C1 segment of cervical spinal cord (tissue), 14 donors: ENCODE data around the gene ABR.

Source experiments
- DNase-seq, 14 donors: peaks; one replicate each; lab custom pipeline; 2025; lab: John Stamatoyannopoulos, UW

ABR gene

DNA sequence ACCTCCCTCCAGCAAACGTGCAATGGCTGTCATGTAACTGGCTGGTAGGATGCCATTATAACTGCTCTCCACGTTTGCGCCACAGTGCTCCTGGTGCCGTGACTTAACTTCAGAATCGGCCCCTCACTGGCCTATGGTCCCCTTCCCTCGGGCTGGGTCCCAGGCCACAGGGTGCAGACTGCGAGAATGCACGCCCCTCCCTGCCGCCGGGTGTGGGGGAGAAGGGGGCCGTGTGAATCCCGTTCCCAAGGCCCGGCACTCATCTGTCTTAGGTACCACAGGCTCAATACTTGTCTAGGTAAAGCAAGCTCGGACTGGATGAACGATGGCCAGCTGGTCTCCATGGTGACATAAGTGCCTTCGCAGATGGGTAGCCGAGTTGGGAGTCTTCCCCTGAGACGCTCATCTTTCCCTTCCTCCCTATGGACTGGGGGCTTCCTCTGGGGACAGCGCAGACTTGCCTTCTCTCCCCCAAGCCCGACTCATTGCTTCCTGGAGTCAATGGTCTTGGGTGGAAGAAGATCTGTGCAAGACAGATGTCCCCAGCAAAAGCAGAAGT is 145.1 kb downstream of the ABR start:
- no peak for DNase-seq

DNA sequence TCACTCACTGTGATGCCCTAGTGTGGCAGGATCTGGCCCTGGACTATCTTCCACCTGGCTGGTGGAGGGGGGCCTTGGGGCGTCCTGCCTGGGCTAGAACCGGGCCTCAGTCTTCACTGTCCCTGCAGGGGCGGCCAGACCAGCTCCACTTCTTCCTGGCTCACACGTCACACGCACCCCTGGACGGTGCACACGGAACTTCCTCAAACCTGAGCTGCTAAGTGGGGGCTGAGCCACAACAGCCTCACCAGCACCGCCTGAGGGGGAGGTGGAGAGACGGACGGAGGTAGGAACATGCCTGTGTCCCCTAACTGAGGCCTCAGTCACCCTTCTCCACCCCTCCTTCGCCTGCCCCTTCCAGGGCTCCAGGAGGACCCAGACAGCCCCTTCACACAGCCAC is 146.3 kb downstream of the ABR start:
- DNase-seq: no peak

DNA sequence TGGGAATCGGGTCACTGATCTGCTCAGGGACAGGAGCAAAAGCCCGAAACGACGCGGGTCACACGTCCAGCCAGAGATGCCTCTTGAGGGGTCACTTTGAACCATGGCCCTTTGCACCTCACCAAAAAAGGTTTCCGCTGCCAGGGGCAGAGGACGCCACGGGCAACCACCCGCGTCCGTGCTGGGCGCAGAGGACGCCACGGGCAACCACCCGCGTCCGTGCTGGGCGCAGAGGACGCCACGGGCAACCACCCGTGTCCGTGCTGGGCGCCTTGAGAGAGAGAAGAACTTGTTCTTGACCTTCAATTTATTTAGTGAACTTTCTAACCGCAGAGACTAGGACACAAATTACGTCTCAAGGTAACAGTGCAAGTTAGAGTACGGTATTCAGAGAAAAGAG is 147.4 kb downstream of the ABR start:
- DNase-seq: no peak

DNA sequence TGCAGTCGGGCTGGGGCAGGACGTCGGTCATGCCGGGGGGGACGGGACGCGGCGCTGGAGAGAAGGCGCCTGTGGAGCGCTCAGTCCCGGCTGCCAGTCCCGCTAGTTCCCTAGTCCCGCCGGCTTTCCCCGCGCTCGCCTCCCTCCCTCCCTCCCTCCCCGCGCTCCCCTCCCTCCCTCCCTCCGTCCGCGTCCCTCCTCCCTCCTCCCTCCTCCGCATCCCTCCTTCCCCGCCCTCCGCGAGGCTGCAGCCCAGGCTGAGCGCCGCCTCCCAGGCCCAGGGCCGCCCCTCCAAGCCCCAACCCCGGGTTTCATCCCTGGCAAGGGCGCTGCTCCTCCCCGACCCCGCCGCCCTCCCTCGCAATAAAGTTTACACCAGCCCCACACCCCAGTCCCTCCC is 148.1 kb downstream of the ABR start:
- DNase-seq: peak in 6 of 14 donors; percentile 11 to 42 (median 19)

DNA sequence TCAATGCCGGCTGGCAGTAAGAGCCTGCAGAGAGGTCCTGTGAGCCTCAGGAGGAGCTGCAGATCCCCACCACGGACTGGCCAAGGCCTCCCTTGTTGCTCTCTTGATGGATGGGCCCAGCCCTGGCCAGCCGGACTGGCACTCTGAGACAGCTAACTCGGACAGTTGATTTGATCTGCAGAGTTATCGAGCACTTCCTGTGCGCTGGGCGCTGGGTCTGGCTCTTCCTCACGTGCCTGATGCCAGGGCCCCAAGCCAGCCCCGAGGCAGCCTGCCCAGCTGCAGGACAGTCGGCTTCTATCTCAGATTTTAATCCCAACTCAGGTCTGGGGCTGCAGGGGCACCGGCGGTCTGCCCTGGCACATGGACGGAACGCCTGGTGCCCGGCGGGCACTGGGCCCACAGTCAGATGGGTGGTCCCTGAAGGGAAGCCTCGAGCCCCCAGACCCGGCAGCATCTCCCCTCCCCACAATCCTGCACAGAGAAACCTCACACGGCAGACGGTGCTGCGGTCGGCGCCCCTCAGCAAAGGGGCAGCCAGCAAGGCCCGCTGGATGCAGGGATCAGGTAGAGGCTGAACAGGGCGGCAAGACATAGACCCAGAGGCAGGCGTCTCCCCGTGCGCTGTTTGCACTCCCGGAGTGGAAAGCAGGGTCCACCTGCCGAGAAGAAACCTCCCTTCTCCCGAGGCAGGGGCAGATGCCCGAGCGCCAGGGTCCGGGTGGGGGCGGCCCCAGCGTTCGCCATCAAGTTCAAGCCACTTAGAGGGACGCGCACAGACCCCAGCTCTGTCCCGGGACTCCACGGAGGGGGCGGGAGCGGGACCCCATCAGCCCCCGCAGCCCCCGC is 148.9 kb downstream of the ABR start:
- DNase-seq: peak in 4 of 14 donors; percentile 32 to 59 (median 36)

DNA sequence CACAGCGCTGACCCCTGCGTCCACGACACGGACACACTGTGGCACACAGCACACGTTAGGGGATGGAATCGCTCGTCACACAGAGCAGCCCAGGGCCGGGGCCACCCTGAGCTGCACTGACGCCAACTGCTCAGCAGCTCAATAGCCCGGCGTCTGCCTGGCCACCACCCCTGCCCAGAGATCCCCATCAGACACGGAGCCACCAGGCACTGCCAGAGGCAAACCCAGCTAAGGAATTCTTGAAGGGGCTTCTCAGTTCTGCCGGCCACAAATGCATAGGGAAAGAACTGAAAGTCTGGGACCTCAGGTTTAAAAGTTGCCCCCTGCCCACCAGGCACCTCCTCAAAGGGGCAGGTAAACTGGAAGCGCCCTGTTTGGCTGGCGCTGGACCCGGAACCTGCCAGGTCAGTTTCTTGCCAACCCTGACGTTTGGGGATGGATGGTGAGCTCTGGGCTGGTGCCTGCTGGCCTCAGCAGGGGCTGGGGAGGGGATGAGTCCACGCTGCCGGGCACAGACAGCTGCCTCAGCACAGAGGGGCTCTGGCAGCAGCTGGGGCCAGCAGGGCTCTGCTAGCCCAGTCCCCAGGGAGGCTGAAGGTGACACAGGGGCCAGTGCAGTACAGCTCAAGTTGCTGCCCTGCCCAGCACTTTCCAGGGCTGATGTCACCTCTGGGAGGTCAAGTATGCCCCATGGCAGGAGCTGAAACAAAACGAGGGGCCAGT is 149.7 kb downstream of the ABR start:
- DNase-seq: peak in 6 of 14 donors; percentile 32 to 59 (median 40)

DNA sequence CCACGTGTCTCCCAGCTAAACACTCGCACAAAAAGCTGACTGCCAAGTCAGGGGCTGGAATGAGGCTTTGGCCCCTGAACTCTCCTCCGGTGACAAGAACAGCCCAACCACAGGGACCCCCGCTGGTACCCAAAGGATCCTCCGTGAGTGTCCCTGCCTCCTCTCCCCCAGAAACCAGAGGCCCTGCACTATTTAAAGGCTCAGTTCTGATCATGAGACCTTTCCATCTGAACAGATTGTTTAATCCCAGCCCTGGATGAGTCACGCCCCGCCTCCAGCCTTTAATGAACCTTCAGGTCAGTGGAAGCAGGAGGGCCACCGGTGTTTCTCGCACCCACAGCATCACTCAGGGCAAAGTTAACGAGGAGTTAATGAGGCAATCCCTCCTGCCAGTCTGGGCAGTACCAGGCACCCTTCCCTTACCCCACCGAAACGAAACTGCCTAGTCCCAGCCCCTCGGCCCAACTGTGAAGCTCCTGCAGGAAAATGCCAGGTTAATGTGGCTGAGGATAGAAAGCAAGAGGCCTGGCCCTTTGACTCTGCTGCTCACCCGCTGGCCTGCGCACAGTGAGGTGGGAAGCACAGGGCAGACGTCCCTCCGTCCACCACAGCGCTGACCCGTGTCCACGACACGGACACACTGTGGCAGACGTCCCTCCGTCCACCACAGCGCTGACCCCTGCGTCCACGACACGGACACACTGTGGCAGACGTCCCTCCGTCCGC is 150.4 kb downstream of the ABR start:
- peak in 1 of 14 donors; percentile 48 for DNase-seq

DNA sequence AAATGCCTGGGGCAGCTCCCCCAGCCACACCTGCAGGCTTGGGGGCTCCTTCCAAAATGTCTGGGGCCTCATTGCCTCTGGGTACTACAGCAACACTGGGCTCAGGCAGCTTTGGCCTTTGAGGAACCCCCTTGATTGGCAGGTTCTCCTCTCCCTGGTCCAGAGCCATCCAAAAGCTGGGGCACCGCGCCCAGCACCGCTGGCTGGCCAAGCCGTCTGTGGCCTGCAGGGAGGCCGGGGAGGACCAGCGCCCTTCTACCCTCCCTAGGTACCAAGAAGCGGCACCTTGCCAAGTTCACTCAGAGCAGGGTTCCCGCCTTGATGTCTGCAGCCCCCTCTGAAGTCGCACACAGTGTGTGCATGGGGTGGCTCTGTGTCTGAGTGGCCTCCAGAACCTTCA is 152.7 kb downstream of the ABR start:
- peak in 1 of 14 donors; percentile 51 for DNase-seq

DNA sequence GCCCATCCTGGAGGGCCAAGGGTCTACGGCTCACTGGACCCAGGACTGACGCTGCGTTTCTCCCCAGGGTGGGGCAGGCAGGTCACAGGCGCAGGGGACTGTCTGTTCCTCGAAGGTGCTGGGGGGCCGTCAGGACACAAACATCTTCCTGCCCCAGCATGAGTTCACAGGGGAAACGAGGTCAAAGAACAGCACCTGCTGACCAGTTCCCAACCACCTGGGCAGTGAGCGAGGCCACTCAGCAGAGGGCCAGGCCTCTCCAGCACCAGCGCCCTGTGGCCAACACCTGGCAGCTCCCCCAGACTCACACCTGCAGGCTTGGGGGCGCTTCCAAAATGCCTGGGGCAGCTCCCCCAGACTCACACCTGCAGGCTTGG is 153.2 kb downstream of the ABR start:
- DNase-seq: no peak

DNA sequence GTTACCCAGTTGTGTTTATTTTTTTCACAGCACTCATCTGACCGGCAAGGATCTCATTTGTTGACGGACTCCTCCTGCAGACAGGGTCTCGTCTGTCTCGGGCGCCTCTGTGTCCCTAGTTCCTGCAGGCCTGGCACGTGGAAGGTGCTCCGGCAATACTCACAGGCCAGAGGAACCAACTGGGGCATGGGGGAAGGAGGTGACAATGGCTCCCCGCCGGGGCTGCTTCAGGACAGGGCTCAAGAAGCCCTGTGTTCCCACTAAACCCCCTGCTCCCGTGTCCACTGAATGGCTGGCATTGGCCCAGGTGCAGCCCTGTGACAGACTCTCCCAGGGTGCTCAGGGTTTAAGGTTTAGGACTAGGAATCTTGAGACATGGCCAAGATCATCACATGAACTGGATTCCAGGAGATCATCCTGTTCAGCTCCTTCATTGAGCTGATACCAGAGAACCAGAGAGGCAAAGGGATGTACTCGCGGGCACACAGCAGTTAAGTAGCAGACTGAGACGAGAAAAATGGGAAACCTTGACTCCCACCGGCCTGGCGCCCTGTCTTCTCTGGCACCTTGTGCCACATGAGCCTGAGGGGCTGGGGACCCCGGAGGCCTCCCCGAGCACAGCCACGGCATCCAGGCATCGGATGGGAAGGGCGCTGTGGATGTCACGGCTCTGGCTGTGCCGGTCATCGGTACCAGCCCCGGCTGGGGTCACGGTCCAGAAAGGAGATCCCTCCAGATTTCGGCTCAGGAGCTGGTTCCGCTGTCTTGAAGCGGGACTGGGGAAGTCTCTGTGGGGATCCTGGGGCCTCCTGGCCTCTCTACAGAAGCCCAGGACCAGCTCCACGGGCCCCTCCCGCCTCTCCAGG is 153.8 kb downstream of the ABR start:
- DNase-seq: no peak

DNA sequence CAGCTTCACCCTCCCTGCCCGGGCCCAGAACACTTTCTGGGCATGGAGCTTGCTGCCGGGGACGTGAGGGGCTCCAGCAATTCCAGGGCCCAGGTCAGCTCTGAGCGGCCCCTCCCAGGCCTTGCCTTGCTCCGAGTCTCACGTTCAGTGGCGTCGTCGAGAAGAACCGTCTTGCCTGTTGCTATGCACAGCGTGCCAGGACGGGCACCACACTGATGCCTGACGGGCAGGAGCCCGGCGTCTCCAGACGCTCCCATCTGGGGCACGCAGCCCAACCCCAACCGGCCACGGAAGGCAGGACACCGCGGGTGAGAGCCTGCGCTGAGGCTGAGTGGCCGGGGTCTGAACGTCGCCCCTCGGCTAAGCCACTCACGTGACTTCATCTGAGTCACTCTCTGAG is 155.7 kb downstream of the ABR start:
- DNase-seq: no peak

DNA sequence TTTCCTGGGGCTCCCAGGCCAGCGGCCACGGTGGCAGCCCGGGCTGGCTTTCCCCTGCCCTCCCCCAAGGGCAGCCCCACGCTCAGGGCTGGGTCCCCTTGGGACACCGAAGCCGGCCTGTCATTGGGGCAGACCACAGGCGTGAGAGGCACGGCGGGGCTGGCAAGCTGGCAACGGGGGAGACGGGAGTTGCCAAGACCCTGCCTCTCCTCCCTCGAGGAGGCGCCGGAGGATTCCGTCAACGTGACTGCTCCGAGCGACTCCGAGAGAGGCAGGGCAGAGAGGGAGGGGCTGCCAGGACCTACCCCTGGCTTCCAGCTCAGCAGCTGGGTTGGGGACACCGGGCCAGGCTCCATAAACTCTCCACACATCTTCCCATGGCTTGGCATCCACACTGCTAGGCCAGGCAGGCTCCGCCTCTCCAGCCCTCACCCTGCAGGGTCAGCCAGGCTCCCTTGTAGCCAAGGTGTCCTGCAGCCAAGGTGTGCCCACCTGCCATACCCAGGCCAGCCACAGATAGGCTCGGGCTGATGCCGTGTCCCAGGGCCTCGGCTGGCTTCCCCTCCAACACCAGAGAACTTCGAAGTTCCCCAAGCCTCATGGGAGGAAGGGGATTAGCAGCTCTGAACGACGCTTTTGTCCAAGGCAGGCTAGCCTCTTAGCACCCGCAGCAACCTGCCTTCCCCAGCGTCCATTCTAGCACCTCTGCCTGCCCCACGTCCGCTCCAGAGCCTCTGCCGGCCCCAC is 157.3 kb downstream of the ABR start:
- peak in 2 of 14 donors; percentile 13 to 58 for DNase-seq

DNA sequence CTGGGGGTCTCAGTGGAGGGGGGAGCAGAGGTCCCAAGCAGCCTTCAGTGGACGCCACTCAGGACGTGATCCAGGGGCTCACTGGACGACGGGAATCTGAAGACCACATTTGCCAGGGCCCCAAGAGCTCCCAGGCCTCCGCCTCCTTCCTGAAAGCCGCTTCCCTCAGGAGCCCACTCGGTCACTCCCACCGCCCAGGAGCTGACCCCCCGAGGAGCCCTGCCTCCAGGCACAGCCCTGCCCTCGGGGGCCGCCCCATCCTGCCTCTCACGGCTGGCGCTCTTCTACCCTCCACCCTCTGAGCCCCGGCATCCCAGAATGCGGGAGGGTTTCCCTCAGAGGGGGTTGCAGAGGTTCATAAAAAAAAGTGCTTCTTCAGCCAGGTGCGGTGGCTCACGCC is 158.6 kb downstream of the ABR start:
- DNase-seq: no peak

DNA sequence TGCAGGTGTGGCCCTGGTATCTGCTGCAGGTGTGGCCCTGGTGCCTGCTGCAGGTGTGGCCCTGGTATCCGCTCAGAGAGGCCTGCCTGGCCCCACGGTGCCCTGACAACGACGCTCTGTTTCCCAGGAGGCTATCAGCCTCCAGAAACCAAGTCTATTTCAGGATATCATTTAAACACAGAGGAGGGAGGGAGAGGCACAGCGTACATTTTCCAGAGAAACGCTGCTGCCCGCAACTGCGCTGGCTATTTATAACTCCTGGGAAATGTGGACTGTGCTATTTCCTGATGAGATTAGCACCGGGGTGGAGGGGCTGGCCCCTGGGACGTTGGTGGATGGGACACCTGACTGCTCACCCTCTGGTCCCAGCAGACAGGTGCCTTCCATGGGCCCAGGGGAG is 160.3 kb downstream of the ABR start:
- no peak for DNase-seq

DNA sequence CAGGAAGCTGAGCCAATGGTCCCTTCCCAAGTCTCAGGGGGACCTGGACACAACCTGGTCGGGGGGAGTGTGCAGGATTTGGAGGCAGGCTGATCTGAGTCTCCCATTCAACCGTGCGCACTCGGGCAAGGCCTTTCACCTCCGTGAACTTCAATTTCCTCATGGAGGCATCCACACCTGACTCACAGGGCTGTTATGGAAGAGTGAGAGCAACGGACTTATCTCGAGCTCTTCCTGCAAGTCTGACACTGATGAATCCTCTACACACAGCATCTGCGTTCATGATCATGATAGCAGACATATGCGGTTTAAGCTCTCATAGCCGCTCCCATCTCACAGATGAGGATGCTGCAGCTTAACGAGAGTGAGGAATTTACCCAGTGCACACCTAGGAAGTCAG is 161.2 kb downstream of the ABR start:
- DNase-seq: no peak

DNA sequence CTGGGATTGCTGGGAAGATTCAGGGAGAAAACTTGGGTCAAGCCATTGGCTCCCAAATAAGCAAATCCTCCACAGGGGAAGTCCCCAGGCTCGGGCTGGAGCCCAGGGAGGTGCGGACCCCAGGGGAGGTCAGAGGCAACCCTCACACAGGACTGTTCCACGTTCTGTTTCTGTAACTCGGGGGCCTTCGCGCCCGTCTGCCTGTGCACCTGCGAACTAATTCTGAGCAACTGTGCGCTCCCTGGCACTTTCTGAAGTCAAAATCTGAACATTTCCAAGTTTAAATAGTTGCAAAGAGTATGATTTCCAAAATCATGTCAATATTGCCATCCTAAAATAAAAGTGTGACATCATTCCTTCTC is 166.1 kb downstream of the ABR start:
- DNase-seq: no peak

DNA sequence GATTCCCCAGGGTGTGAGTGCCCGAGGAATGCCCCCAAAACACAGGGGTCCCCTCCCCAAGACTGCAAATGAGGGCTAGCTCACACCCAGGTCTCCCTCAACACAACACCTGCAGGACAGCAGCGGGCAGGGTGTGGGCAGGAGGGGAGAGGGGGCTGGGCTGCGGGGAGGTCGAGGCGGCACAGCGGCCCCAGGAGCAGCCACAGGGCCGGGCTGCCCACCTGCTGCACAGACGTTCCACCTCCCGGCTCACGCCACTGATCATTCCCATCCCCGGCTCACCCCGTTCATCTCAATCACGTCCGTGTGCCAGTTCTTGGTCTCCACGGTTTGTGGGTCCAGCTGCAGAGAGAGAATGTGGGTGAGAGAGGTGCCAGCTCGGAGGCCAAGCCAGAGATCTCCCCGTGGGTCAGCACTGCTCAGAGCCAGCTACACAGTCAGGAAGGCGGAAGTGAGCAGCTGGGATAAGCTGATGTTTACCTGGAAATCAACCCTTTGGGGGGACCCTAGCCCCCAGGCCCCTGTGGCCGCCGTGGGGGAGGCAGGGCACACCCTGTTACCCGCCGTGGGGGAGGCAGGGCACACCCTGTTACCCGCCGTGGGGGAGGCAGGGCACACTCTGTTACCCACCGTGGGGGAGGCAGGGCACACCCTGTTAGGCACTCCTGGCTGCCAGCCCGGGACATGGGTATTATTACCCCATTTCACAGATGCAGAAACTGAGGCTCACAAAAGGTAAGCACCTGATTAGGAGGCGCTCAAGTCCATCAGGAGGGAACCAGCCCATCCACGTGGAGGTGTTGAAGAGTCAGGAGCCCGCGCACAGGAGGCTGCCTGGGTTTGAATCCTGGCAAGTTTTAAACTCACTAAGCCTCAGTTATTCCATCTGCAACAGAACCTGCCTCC is 166.7 kb downstream of the ABR start:
- DNase-seq: no peak

DNA sequence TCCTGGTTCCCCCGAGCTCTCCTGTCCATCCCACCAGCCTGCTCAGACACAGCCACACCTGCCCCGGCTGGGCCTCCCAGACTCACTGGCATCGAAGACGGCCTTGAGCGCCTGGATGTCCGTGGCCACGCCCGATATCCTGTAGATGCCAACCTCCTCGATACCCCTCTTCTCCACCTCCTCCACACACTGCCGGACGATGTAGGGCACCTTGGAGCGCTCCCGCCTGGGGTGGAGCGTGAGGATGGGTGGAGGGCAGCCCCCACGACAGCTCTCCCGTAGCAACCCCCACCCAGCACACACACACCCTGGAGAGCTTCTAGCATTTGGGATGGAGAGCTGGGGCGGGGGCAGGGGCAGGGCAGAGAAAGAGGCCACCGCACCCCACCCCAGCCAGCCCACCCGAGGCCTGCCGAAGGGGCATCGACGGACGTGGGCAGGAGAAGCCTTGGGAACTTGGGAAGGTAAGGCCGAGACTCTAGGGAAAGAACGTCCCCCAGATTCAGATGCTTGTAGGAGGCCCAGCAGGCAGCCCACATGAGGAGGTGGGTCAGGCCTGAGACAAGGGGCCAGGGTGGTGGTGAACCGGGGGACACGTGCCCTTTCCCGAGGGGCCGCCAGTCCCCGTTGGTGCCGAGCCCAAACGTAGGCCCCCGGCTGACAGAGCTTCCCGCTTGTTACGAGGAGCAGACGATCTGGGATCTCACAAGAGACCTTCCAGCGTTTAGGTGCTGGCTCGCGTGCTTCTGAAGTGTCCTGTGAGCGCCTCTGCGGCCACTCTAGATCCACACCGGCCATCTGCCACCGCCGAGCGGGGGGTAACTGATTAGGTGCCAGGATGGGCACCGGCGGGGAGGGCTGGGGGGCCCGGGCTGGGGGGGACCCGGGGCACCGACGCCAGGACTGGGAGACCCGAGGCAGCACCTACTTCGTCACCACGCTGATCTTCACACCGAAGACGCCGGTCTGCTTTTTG is 167.7 kb downstream of the ABR start:
- DNase-seq: peak in 1 of 14 donors; percentile 48
